Activated CD4-positive, alpha-beta T cell treated with anti-CD3 and anti-CD28 coated beads, Interleukin-2, amount 50 U/mL, for 4 hours (primary cell): ENCODE data around the gene CDC23.
"Not testable (repeated sequence)": the region's sequence is repeated elsewhere in the genome, so short reads cannot be mapped to it uniquely, and the experiment has no call there.

Experiments used
- DNase-seq, 2 experiments: peaks; one replicate each; pipeline ENCODE4 v3.0.0-alpha.2; 2020

CDC23 gene, protein sequence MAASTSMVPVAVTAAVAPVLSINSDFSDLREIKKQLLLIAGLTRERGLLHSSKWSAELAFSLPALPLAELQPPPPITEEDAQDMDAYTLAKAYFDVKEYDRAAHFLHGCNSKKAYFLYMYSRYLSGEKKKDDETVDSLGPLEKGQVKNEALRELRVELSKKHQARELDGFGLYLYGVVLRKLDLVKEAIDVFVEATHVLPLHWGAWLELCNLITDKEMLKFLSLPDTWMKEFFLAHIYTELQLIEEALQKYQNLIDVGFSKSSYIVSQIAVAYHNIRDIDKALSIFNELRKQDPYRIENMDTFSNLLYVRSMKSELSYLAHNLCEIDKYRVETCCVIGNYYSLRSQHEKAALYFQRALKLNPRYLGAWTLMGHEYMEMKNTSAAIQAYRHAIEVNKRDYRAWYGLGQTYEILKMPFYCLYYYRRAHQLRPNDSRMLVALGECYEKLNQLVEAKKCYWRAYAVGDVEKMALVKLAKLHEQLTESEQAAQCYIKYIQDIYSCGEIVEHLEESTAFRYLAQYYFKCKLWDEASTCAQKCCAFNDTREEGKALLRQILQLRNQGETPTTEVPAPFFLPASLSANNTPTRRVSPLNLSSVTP

DNA sequence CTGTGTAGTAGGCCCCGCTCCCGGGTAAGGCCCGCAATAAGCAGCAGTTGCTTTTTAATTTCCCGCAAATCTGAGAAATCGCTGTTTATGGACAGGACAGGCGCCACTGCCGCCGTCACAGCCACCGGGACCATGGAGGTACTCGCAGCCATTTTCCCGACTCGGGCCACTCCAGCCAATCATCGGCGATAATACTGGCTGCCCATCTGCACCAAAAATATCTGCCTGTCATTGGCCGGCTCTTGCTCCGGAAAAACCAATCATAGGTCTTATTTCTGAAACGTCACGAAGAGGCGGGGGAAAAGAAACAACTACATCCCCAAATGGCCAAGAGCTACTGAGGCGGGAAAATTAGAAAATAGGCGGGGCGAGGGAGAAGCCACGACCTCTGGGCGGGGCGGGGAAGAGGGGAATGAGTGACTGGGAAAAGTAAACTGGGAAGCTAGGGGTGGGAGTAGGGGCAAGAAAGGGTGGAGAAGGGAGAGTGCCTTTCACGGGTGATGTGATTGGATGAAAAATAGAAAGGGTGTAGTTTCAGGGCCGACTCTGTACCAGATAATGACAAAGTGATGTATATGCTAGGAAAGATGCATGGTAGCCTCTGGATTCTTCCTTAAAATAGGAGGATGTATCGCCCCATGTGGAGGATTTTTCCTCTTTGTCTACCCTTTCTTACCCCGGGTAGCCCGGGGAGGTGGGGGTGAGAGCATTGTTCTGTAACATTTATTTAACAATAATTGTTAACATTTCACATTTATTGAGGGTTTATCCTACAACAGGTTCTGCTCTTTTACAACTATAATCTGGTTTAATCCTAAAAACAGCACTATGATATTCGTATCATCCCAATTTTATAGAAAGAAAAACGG, at the start of gene CDC23:
Gene CDC23 (minus strand): TSS at position 163 of the 869 bp plus-strand sequence. CDS start 11 bp downstream, at position 152.
- DNase-seq = peak; percentile 84 to 86

DNA sequence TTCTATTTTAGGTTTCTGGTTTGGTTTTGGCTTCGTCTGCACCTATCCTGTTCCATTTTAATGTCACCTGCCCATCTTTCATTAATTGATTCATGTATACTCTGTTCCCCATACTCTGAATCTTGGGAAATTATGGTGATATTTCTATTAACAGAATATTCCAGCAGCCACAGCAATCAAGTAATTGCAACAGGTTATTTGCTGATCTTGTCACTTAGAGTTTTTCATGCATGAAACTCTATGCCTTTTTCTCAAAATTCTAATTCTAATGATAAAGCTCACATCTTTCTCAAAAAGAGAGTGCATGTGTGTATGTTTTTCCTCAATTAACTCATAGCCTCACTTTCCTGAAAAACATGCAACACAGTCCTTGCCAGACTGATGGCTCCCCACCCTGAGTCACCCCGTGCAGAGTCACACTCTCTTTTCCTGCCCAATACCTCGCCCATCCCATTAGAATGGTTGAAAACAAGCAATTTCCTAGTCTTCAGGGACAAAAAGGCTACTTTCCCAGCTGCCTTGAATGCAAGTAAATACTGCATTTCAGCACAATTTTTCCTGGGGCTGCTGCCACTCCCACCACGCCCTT, 45.7 kb upstream of the CDC23 start:
- no peak for DNase-seq

DNA sequence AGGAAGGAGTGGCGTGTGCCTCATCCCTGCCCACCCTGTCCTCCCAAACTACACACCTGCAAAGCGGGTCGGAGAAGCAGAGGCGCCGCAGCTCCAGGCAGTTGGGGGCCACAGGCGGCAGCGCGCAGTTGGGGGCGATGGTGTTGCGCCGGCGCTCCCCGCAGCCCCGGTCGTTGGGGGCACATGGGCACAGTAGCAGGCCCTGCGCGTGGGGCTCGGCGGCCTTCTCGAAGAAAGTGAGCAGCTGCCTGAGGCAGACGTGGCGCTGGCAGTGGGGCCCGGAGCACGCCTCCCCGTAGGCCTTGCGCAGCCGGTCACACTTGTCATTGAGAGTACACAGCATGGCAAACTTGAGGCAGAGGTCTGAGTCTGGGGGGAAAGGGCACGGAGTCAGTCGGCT, 44.5 kb upstream of the CDC23 start:
- DNase-seq = no peak

DNA sequence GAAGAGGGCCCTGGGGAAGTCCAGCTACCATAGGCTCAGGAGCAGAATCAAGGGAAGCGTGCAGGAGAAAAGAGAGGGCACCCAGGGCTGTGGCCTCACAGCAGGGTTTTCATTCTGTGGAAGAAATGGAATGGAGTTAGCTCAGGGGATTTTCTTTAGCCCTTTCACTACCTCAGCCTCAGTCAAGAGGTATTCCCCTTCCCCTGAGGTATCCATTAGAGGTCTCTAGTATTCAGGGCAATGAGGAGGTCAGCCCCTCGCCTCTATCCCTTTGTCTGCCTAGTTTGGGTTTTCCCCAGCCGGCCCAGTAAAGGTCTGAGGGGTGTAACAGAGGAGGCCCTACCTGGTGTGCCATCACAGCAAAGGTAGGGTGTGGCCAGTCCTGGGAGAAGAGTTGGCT, 39.8 kb upstream of the CDC23 start:
- no peak for DNase-seq

DNA sequence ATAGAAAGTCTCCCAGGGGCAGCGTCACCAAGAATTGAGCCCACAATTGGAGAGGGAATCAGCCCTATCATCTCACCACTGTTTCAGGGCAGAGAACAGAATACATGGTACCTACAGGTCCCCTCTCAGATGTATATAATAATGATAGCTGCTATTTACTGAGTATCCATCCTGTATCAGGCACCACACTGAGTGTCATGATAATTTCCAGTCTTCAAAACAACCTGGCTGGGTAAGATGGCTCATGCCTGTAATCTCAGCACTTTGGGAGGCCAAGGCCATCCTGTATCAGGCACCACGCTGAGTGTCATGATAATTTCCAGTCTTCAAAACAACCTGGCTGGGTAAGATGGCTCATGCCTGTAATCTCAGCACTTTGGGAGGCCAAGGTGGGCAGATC, 34.7 kb upstream of the CDC23 start:
- not testable (repeated sequence) for DNase-seq

DNA sequence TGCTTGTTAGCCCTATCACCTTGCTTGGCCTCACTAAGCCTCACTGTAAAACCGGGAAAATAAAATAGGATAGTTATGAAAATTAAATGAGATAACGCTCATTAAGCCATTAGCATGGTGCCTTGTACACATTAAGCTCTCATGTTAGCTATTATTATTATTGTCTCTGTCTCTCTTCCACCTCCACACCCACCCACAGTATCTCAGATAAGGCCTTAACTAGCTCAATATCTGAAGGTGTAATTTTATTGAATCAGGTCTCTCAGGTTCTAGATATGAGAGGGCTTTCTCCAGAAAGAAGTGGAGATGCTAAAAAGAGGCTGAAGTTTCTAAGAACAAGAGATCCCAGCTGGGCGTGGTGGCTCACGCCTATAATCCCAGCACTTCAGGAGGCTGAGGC, 33.7 kb upstream of the CDC23 start:
- no peak for DNase-seq

DNA sequence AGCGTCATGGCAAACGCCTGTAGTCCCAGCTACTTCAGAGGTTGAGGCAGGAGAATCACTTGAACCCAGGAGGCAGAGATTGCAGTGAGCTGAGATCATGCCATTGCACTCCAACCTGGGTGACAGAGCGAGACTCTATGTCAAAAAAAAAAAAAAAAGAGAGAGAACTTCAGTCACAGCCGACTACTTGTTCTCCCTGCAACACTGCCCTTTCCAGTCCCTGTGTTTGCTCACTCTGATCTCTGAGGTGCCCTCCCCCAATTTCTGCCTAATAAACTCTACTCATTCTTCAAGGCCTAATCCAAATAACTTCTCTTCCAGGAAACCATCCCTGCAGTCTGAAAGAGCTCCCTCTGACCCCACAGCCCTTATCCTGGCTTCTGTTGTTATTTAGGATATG, 33.2 kb upstream of the CDC23 start:
- no peak for DNase-seq

DNA sequence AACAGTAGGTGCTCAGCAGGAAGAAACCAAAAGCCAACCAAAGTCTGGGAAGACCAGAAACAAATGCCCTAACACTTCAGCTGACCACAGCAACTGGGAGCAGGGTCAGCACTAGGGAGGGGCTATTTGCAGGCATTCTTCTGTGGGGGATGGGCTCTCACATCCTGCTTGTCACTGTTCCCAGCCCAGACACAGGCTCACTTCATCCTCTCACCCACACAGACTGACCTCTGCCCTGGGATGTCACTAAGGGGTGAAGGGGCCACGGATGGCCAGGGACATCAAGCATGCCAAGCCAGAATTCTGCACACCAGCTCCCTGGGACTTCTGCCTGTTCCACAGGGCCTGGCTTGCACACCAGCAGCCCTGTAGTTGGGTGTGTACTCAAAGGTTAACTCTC, 32.6 kb upstream of the CDC23 start:
- no peak for DNase-seq

DNA sequence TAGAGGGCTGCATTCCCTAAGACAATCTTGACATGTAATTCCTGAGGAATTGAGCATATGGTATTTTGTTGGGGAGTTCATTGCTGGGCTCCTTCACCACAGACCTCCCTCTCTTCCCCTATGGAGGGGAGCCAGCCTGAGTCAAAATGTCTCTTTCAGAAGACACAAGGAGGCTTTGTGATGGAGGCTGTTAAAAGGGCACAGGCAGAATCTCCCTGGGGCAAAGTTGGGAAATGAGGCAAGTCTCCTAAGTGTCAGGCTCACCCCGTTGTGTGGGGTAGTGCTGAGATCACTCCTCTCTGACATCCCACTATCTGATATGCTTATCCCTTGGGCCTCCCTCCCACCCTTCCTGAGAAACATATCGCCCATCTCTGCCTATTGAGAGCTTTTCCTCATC, 30.7 kb upstream of the CDC23 start:
- DNase-seq = no peak

DNA sequence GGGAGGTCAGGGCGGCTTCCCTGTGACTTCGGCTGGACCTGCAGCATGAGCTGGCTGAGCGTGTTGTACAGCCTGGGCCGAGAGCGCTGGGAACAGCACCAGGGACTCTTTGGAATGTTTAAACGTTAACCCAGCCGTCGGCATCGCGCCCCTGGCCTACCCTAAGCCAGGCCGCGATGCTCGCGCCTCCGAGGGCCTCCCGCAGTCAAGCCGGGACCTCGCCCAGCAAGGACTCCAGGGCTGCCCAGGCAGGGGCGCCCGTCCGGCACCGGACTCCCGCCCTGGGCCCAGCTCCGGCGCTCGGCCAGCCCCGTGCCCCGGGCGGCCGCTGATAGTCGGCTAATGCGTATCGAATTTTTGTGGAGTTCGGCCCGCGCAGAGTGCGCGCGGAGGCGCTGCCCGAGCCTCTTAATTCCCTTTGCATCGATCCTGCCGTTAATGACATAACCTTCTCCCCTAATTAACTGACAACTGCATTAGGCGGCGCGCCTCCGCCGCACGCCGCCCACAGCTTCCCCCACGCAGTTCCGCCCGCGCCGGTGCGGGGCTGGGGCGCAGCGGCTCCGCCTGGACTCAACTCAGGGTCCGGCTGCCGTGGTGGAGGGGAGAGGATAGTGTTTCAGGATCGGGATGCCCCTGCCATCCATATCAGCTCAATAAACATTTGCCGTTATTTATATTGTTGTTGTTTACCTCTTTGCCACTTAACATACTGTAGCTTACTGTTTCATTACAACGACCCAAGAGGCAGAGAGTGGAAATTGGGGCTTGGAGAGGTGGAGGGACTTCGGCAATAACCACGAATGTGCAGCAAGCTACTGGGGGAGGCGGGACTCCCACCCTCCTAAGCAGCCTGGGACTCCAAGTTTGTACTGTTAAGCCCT, 28.8 kb upstream of the CDC23 start:
- no peak for DNase-seq

DNA sequence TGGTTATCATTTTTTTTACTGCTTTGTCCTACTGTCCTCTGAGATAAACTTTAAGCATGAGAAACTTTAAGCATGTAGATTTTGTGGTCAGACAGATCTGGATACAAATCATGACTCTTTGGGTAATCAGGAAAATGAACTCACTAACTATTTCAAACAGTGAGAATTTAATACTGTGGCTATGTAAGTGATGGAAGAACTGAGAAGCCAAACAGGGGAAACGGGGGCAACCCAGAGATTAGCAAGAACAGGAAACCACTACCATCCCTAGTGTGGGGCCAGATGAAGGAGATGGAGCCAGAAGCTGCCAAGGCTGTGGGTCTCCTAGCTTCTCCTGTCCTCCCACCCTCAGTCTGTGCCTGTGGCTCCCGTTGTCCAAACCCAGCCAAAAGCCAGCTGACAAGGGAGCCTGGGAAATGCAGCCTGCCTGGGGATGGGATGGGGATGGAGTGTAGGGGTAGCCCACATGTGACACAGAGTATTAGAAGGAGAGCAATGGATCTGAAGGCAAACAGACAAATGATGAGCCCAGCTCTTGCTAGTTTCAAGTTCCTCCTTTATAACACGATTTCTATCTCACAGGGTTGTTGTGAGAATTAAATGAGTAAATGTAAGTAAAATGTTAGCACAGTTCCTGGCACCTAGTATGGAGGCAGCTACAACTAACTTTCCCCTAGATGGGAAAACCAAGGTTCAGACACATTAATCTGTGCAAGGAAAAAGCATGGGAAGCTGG, 27.7 kb upstream of the CDC23 start:
- no peak for DNase-seq

DNA sequence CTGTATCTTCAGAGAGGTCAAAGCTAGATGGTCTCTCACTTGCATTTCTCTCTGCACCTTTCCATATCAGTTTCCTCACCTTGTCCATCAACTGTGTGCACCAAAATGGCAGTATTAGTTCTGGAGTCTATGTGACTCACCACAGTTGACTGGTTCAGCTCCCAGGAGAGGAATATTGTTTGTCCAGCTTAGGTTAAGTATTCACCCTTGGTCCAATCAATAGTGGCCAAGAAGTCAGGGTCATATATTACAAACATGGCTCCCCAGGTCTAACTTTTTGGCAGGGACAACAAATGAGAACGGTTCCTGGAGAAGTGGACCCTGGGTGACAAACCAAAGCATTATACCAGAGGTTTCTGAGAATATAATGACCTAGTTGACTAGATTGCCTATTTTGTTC, 24.9 kb upstream of the CDC23 start:
- no peak for DNase-seq

DNA sequence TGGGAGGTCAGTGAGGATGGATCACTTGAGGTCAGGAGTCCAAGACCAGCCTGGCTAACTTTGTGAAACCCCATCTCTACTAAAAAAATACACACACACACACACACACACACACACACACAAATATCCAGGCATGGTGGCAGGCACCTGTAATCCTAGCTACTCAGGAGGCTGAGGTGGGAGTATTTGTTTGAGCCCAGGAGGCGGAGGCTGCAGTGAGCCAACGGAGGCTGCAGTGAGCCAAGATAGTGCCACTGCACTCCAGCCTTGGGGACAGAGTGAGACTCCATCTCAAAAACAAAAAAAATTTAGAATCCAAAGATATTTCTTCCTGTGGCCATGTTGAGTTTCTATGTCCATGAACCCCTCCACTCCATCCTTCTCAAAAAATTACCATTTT, 21.5 kb upstream of the CDC23 start:
- DNase-seq = no peak

DNA sequence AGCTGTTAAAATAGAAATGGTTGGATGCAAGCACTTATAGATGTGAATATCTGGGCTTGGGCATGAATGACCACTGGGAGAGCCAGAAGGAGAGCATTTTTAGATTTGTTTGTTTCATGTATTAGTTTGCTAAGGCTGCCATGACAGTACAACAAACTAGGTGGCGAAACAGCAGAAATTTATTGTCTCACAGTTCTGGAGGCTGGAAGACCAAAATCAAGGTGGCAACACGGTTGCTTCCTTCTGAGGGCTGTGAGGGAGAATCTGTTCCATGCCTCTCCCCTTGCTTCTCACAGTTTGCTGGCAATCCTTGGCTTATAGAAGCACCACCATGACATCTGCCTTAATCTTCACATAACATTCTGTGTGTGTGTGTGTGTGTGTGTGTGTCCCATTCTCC, 20.2 kb upstream of the CDC23 start:
- no peak for DNase-seq

DNA sequence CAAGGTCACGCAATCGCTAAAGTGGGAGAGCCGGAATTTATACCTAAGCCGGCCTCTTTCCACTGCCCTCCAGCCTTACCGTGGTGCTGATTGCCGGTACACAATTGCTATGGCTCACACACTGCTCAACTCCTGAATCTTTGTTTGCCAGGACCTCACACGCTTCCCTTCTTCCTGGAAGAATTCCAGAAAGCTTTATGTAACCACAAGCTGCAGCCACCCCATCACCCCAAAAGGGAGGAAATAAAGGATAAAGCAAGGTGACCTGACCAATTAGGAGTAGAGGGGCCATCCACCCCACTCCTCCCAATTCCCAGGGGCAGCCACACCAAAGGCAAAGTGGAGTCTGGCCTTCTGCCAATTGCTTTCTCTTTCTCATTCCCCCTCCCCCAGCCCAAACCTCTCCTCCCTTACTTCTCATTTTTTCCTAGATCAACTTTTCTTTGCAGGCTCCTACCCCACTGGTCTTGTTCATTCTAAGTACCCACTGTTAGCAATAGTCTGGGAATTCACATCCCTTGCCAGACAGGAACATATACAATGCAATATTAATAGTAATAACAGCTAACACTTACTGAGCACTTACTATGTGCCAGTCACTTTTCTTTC, 18.0 kb upstream of the CDC23 start:
- DNase-seq = no peak

DNA sequence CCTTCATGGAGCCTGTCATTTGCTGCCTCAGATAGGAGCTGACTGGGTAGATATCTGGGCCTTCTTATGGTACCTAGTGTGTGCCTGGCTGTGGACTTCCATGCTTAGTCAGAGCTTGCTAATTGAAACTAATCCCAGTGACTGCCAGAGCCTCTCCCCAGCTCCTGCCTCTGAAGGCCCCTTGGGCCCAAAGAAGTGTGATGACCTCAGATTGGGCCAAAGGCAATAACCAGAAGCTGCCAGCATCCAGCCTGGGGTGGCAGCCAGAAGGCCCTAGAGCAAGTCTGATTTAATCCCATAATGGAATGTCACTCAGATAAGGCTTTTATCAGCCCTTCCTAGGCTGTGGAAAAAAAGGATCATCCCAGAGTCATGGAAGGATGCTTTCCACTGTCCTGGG, 17.1 kb upstream of the CDC23 start:
- DNase-seq = no peak

DNA sequence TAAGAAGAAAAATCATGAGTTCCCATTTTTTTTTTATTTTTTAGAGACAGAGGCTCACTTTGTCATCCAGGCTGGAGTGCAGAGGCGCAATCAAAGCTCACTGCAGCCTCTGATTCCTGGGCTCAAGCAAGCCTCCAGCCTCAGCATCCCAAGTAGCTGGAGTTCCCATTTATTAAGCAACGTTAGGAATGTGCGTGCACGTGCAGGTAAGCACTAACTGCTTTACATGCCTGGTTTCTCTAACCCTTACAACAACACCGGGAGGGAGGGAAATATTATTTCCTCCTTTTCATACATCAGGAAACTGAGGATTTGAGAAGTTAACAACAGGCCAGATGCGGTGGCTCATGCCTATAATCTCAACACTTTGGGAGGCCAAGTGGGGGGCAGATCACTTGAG, 16.3 kb upstream of the CDC23 start:
- no peak for DNase-seq

DNA sequence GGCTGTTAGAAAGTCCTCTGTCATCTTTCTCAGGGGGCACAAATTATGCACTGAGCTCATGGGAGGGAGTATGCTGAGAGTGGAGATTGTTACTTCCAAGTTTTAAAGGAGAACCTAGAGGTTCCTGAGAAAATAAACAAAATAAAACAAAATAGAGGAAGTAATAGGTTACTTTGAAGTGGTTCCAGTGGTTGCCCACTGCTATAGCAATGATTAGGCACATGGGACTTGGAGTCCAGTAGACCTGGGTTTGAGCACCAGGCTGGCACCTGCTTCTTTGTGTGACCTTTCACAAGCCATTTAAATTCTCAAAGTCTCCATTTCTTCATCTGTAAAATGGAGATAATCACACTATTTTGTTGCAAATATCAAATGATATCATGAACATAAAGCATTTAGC, 13.8 kb upstream of the CDC23 start:
- DNase-seq = no peak

DNA sequence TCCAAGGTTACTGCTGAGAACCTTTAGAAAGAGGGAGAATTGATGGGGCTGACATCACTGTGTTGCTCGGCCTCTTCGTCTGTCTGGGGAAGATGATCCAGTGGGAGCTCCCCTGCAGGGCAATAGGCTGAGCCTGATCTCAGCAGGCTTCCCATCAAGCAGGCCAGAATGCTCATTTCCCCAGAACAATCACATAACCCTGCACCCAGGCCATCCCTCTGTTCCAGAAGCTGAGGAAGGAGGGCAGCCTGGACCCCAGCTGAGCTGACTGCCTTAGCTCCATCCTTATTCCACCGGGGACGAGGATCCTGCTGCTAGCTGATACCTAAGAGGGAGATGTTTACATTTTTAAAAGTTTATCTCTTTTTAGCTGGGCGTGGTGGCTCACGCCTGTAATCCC, 11.6 kb upstream of the CDC23 start:
- DNase-seq = no peak

DNA sequence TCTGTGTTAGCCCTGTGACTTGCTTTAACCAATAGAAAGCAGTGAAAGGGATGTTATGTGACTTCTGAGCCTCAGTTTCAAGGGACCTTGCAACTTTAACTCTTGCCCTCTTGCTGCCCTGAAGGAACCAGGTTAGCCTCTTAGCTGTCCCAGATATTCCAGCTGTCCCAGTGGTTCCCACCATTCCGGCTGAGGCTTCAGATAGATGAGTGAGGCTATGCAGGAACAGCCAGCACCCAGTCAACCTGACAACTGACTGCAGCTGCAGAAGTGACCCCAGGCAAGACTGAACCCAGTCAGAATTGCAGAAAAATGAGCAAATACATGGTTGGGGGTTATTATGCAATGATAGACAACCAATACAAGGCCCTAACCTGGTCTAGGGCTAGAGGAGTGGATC, 10.4 kb upstream of the CDC23 start:
- DNase-seq = no peak

DNA sequence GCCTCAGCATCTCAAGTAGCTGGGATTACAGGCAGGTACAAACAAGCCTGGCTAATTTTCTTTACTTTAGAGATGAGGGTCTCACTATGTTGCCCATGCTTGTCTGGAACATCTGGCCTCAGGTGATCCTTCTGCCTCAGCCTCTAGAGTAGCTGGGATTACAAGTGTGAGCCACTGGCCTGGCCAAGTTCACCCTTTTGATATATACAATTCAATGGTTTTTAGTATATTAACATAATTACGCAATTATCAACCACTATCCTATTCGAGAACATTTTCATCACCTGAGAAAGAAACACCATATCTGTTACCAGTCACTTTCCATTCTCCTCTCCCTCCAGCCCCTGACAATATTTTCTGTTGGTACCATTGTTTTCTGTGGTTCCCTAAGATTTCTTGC, 3.7 kb upstream of the CDC23 start:
- no peak for DNase-seq
